NCI-H2227 treated with DMSO at 0.1 percent for 48 hours (cell line): Measurements from ENCODE around the gene SEPSECS.

ENCODE experiments used
- DNase-seq: peaks from one replicate; lab custom pipeline; 2025; lab: John Stamatoyannopoulos, UW

Gene SEPSECS

GRCh38 chr4:25159837-25160713, at the start of gene SEPSECS:
TSS of gene SEPSECS (minus strand) at chr4:25160449. CDS start at chr4:25160369, 80 bp downstream.
- peak; percentile 90 for DNase-seq

- no peak for DNase-seq
These were observed 49.5 kb upstream of the SEPSECS start for GRCh38 chr4:25209702-25210101.

GRCh38 chr4:25207997-25208396, 47.7 kb upstream of the SEPSECS start:
- DNase-seq = no peak

- no peak for DNase-seq
These were observed 38.5 kb upstream of the SEPSECS start for GRCh38 chr4:25198713-25199112.

- no peak for DNase-seq
These were observed 30.2 kb upstream of the SEPSECS start for GRCh38 chr4:25190407-25190806.

GRCh38 chr4:25184056-25184455, 23.8 kb upstream of the SEPSECS start:
- no peak for DNase-seq

- no peak for DNase-seq
These were observed 22.7 kb upstream of the SEPSECS start for GRCh38 chr4:25182937-25183336.

GRCh38 chr4:25180524-25181131, 20.4 kb upstream of the SEPSECS start:
- DNase-seq = no peak

GRCh38 chr4:25178838-25179261, 18.6 kb upstream of the SEPSECS start:
- no peak for DNase-seq

GRCh38 chr4:25177147-25177546, 16.9 kb upstream of the SEPSECS start:
- DNase-seq = no peak

- no peak for DNase-seq
These were observed 14.4 kb upstream of the SEPSECS start for GRCh38 chr4:25174674-25175073.

- no peak for DNase-seq
These were observed 13.0 kb upstream of the SEPSECS start for GRCh38 chr4:25172961-25173915.

- no peak for DNase-seq
These were observed 11.1 kb upstream of the SEPSECS start for GRCh38 chr4:25171201-25171865.

GRCh38 chr4:25169446-25169845, 9.2 kb upstream of the SEPSECS start:
- no peak for DNase-seq

- no peak for DNase-seq
These were observed 5.7 kb upstream of the SEPSECS start for GRCh38 chr4:25165916-25166315.

GRCh38 chr4:25163196-25163595, 2.9 kb upstream of the SEPSECS start:
- DNase-seq = no peak

GRCh38 chr4:25162566-25162965, 2.3 kb upstream of the SEPSECS start:
- DNase-seq = no peak

GRCh38 chr4:25161593-25161950, 1.3 kb upstream of the SEPSECS start:
- no peak for DNase-seq

- no peak for DNase-seq
These were observed 704 bp upstream of the SEPSECS start for GRCh38 chr4:25160714-25161592.

GRCh38 chr4:25158817-25159216, 1.4 kb downstream of the SEPSECS start:
- DNase-seq = no peak

- DNase-seq = no peak
These were observed 3.2 kb downstream of the SEPSECS start for GRCh38 chr4:25157081-25157480.
